Body of pancreas (tissue), 4 donors: ENCODE measurements around the gene MBP.

Experiments
- CTCF ChIP-seq, 7 experiments: fragments of 450-650 bp in 4 of 7; fragments of 200-600 bp in 3 of 7; sonication (generic) in 3 of 7; IDR thresholded peaks; one replicate each; pipeline ENCODE4 v1.5.1; 2016 to 2019; ENCODE audit warnings: antibody characterized with exemption in 7 of 7
- POLR2A ChIP-seq, 3 donors: fragments of 450-650 bp; IDR thresholded peaks; one replicate each; pipeline ENCODE4 v1.6.1; 2016; ENCODE audit warnings: antibody characterized with exemption in 3 of 3, mild to moderate bottlenecking in 2 of 3

GRCh38 chr18:77060151-77060550, 72.4 kb downstream of the MBP start:
- no peak for TF ChIP-seq CTCF (IDR thresholded peaks at IDR 0.05)
- no peak for TF ChIP-seq POLR2A (IDR thresholded peaks at IDR 0.05)
